ENCODE results near the gene AIFM2.
"Not testable (repeated sequence)": the region's sequence is repeated elsewhere in the genome, so short reads cannot be mapped to it uniquely, and the experiment has no call there.

Gene AIFM2

DNA sequence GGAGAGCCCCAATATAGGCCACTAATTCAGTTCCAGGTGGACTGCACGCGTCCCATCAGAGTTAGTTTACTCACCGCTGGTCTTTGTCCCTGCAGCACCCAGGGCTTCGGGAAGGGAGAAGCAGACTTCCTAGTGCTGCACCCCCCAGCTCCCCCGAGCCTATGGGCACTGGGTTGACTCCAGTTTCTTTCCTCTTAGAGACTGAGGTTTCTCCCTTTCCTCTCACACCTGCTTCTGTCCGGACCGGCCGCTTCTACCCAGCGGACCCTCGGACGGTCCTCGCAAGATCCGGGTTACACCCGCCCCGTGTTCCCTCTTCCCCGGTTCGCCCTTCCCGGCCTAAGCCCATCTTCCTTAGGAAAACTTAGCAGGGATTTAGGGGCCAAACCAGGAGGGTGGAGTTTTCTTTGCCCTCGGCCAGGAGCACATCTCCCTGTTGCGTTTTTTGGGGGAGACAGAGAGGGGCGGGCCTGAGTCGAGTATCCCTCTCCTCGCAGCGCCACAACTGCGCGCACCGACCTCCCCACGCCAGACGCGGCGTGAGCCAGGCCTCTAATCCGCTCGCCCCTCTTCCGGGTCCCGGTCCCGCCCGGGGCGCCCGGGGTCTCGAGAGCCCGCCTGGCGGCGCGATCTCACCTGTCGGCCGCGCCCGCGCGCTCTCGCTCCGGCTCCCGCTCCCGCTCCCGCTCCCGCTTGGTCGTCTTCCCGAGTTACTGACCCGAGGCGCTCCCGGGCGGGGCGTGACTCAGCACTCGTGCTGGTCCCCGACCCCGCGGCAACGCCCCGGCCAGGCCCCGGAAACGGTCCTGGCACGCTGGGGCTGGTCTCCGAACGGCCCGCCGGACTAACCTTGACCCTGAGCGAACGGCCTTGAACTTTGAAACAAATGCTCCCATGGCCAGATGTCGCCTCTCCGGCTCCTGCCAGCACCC is at the start of gene AIFM2:
Gene AIFM2, minus strand, starts transcription at position 728 of the 932 bp plus-strand sequence. CDS start 8,741 bp downstream, outside the sequence.
- H3K4me3 ChIP-seq (ENCODE audit: low read depth, low read length): peak within 1 kb of the TSS; percentile 65

DNA sequence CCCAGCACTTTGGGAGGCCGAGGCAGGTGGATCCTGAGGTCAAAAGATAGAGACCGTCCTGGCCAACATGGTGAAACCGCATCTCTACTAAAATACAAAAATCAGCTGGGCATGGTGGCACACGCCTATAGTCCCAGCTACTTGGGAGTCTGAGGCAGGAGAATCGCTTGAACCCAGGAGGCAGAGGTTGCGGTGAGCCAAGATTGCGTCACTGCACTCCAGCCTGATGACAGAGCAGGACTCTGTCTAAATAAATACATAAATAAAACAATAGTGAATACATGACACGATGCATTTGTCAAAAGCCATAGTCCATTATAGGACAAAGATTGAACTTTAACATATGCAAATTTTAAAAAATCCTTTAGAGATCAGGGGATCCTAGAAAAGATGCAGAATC is 46.6 kb upstream of the AIFM2 start:
- H3K4me3 ChIP-seq (ENCODE audit: low read depth, low read length): not testable (repeated sequence)

DNA sequence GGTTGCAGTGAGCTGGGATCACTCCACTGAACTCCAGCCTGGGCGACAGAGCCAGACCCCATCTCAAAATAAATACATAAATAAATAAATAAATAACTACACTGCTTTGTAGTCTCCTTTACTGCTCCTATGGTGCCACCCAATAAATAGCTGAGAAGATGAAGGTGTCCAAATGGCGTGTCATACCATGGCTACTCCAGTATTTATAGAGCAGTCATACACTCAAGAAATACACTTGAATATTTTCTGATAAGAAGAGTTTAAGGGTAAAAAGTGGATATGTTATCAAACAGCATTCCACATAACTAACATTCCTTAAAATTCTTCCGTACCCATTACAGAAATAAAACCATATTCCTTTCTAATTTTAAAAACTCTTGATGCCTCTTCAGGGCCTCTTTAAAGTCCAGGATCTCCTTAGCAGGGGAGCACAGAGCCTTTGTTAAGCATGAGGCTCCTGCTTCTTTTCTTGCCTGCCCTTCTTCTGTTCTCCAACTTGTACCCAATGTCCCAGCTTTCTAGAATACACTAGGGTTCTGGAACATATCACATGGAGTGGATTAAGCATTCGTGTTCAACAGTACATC is 45.6 kb upstream of the AIFM2 start:
- no peak overlapping the region for H3K4me3 ChIP-seq (ENCODE audit: low read depth, low read length)

DNA sequence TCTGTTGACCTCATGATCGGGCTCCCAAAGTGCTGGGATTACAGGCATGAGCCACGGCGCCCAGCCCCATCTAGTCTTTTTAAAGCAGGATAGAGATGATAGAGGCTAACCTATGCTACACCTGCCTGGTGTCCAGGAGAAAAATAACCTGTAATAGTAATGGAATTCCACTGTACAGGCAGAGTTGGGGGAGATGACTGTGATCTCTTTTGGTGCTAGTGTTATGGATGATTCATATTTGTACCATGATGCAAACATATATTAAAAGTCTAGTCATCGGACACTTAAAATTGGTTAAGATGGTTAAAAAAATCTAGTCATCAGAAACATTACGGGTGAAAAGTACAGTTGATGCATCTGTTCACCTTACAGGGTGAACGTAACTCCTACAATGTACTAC is 43.8 kb upstream of the AIFM2 start:
- H3K4me3 ChIP-seq (ENCODE audit: low read depth, low read length): no peak overlapping the region

DNA sequence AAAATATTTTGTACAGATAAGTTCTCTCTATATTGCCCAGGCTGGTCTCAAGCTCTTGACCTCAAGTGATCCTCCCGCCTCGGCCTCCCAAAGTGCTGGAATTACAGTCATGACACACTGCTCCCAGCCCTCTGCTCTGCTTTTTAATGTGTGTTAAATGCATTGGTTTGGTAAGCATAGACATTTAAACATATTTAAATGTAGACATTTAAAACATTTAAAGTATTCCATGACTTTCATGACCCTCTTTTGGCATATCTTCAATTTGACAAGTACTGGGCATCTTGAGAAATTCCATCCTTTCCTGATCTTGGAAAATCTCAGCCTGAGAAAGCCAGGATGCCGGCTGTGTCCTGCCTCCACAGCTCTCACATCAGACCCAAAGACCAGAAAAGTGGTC is 42.9 kb upstream of the AIFM2 start:
- H3K4me3 ChIP-seq (ENCODE audit: low read depth, low read length): no peak overlapping the region

DNA sequence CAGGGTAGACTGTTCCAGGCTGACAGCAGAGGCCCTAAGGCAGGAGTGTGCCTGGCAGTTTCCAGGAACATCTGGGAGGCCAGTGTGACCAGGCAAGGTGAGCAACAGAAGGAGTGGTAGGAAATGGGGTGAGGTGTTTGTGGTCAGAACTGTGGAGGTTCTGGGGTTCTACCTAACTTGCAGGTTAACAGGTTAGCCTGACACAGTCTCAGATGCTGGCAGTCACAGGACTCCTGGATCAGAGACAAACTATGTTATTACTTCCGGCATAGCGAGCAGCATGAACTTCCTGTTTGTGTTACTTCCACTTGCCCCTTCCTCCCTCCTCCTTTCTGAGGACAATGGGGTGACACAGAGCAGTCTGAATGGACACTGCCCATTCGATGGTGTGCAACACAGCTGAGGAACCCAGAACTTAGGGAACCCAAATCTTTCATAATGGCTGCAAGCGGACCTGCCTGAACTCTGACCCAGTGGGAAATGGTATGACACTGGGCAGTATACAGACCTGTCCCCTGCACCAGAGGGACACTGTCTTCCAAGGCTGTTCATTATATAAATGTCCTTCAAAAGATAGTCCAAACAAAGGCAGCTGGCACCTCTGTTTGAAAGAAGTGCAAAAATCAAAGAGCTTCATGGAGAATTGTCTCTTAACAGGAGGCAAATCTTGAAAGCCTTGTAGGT is 41.6 kb upstream of the AIFM2 start:
- H3K4me3 ChIP-seq (ENCODE audit: low read depth, low read length): no peak overlapping the region

DNA sequence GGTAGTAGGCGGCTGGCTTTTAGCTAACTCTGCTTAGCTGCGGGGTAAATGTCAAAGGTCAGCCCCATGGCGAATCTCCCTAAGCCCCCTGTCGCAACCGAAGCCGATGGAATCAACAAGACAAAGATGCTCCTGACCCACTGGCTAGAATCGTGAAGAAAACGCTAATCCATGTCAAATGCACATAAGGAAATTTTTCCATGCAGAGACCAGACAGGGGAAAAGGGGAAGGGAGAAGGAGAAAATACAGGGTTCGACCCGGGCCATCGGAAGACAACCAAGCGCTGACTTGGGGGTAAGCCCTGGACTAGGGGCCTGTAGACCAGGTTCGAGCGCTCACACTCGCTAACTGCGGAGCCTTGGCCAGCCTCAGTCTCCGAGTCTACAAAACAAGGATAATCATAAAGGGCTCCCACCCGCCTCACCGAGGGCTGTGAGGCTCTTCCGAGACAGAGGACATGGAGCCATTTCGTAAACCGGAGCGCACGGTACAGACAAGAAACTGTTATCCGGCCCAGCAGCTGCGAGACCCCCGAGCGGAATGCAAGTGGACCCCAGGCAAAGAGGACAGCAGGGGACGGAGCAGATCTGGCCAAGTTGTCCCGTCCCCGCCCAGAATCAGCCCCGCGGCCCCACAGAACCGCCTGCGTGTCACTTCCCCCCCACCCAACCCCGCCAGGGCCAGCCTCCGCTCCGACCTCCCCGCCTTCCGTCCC is 37.2 kb upstream of the AIFM2 start:
- peak overlapping the region; percentile 91 for H3K4me3 ChIP-seq (ENCODE audit: low read depth, low read length)

DNA sequence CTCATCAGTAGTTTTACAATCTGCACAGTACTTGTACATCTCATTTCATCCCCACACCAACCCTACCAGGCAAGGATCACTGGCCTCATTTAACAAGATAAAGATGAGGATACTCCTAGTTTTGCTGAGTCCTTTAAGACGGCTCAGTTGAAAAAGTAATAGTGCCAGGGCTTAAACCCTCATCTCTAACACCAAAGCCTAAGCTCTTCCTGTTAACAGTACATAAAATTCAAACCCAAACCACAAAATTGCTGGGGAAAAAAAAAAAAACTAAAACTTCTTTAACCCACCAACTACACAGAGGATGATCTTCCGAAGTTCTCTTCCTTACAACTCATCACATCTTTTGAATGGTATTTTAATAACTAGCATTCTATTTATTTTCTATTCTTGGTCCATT is 36.4 kb upstream of the AIFM2 start:
- H3K4me3 ChIP-seq (ENCODE audit: low read depth, low read length): peak overlapping the region; percentile 91

DNA sequence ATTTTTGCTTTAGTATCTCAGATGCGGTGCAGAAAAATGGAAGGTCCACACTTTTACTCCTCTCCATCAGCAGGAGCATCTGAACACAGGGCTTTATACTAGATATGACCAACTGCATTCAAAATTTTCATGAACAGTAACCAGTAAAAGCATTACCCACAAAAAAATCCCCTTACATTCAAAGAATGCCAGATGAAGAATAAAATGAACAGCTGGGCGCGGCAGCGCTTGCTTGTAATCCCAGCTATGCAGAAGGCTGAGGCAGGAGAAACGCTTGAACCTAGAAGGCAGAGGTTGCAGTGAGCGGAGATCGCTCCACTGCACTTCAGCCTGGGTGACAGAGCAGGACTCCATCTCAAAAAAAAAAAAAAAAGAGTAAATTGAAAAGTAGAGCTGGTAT is 34.6 kb upstream of the AIFM2 start:
- no peak overlapping the region for H3K4me3 ChIP-seq (ENCODE audit: low read depth, low read length)

DNA sequence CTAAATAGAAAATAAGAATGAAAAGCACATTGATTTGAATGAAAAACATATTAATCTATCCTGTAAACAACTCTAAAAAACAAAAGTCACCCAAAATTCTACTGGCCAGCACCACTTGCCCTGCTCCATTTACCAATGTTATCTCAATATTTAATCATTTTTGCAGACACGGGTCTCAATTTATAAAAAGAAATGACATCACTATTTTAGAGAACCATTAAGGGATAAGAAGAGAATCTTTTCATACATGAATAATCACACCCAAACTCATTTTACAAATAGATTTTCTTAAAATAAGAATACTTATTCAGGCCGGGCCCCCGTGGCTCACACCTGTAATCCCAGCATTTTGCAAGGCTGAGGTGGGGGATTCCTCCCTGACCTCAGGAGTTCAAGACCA is 33.8 kb upstream of the AIFM2 start:
- H3K4me3 ChIP-seq (ENCODE audit: low read depth, low read length): no peak overlapping the region

DNA sequence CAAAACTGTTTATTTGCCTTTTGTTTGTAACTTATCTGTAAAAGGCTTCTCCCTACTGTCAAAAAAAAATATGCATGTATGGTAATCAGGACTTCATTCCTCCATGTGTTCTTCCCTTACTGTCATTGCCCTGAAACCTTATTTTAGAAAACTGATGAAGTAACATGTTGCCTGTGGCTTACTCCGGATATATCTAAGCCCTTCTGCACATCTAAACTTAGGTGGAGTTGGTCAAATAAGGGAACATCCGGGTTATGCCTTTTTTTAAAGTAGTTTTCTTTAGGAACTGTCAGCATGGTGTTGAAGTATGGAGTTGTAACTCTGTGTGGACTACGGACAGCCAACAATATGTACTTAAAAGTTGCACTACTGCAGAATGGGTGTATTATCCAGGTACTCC is 31.5 kb upstream of the AIFM2 start:
- H3K4me3 ChIP-seq (ENCODE audit: low read depth, low read length): no peak overlapping the region

DNA sequence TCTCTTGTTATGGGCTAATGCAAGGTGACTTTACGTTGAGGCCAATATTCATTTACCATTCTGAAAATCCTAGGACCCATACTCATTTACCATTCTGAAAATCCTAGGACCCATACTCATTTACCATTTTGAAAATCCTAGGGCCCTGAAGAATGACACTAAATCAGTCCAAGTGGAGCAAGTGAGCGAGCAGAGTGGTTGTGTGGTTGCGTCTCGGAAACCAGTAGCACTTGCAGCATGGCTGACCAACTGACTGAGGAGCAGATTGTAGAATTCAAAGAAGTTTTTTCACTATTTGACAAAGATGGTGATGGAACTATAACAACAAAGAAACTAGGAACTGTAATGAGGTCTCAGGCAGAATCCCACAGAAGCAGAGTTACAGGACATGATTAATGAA is 30.8 kb upstream of the AIFM2 start:
- no peak overlapping the region for H3K4me3 ChIP-seq (ENCODE audit: low read depth, low read length)

DNA sequence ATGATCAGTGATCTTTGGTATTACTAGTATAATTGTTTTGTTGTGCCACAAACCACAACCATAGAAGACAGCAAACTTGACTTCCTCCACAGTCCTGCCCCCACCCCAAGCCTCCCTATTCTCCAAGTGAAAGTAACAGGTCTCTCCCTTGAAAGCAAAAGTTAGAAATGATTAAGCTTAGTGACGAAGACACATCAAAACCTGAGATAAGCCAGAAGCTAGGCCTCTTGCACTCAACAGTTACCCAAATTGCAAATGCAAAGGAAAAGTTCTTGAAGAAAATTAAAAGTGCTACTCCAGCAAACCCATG is 30.2 kb upstream of the AIFM2 start:
- no peak overlapping the region for H3K4me3 ChIP-seq (ENCODE audit: low read depth, low read length)

DNA sequence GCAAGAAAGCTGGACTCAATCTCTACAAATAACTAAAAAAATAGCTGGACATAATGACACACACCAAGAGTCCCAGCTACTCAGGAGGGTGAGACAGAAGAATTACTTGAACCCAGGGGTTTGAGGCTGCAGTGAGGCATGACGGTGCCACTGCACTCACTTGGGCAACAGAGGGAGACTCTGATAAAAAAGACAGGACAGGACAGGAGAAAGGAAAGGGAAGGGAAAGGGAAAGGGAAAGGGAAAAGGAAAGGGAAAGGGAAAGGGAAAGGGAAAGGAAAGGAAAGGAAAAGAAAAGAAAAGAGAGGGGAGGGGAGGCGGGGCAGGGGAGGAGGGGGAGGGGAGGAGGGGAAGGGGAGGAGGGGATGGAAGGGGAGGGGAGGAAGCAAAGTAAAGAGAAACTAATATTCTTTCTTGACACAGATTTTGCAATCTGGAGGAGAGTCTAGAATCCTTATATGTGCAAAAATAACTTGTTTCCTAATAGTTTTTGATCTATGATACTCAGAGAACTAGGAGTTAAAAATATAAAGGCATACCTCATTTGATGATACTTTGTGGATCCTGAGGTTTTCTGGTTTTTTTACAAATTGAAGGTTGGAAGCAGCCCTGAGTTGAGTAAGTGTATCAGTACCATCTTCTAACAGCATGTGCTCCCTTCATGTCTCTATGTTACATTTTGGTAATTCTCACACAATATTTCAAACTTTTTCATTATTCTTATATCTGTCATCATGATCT is 29.7 kb upstream of the AIFM2 start:
- no peak overlapping the region for H3K4me3 ChIP-seq (ENCODE audit: low read depth, low read length)

DNA sequence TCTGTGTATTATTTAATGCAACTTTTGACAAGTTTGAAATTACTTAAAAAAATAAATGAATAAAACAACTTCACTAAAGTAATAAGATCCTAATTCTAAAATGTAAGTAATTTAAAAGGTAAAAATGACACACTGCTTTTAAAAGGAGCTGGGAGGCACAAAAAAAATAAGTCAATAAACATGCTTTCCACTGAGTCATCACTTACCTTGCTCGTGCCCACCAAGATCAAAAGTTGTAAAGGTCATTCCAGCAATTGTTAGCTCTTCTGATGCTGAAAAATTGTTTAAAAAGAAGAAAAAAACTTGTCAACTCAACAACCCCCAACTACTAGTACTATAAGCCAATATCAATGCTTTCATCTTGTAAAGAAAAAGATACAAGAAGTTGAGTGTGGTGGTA is 28.2 kb upstream of the AIFM2 start:
- no peak overlapping the region for H3K4me3 ChIP-seq (ENCODE audit: low read depth, low read length)

DNA sequence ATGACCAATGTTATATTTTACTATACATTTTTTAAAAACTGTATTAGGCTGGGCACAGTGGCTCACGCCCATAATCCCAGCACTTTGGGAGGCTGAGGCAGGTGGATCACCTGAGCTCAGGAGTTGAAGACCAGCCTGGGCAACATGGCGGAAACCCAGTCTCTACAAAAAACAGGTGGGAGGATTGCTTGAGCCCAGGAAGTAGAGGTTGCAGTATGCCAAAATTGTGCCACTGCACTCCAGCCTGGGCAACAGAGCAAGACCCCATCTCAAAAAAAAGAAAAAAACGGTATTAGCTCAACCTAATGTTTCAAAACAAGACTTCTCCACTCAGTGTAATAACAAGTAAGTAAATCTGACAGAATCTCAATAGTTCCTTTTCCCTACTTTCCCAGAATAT is 26.7 kb upstream of the AIFM2 start:
- not testable (repeated sequence) for H3K4me3 ChIP-seq (ENCODE audit: low read depth, low read length)

DNA sequence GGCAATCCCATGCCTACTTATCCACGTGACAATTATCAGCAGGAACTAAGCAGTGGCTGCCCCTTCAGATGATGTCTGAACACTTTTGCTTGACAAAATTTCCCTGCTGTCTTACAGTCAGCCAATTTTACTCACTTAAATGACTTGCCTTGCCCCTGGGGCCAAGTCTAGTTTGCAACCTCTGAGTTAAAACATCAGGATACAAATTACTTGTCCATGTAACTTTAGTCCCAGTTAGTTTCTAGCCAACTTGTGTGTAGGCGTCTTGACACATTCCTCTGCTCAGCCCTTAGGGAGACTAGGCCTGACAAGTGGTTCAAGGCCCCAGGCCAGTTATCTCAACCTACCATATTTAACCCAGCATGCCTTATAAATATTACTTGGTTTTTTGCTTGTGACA is 25.5 kb upstream of the AIFM2 start:
- no peak overlapping the region for H3K4me3 ChIP-seq (ENCODE audit: low read depth, low read length)

DNA sequence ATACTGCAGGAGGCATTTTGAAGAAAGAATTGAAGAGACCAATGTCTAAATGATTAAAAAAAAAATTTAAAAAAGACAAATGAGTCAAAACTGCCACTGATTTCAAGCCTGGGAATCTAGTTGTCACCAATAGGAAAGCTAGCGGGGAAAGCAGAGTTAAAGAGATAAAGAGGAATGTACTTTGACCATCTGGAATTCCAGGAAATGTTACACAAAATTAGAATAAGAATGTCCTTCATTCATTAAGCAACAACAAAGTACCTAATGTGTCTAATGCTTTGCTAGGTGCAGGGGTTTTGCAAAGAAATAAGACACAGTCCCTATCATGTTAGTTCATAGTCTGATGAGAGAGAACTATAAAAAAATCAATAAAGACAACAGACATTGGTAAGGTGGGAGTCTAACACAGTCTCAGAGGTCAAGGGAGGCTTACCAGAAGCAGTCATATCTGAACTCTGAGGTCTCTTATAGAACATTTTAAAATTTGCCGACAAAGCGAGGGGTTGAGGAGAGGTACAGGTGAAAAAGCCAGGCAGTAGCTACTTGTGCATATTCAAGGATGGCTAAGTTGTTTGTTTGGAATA is 22.7 kb upstream of the AIFM2 start:
- H3K4me3 ChIP-seq (ENCODE audit: low read depth, low read length): no peak overlapping the region

DNA sequence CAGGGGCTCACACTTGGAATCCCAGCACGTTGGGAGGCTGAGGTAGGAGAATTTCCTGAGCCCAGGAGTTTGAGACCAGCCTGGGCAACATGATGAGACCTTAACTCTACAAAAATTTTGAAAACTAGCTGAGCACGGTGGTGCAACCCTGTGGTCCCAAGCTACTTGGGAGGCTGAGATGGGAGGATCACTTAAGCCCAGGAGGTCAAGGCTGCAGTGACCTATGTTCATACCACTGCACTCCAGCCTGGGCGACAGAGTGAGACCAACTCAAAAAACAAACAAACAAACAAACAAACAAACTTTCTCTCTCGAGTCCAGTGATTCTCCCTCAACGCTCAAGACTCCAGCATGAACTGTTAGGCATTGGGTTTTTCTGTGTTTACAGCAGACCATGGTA is 15.9 kb upstream of the AIFM2 start:
- H3K4me3 ChIP-seq (ENCODE audit: low read depth, low read length): no peak overlapping the region

DNA sequence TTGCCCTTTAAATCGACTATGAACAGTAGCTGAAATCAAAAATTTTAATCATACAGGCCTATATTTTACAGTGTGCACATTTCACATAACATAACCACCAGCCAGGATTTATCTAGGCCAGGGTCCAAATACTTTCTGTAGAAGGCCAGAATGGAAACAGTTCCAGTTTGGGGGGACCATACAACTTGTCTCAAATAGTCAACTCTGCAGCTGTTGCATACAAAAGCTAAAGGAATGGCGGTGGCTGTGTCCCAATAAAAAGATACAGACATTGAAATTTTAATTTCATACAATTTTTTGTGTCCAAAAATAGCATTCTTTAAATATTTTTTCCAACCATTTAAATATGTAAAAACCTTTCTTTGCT is 14.6 kb upstream of the AIFM2 start:
- H3K4me3 ChIP-seq (ENCODE audit: low read depth, low read length): no peak overlapping the region

Data from iPS-11a (cell line).